Erythroblast (primary cell): ENCODE results near the gene IFIT3.

Experiments used
- GATA1 ChIP-seq: IDR thresholded peaks from 2 replicates; pipeline ENCODE4 v1.6.1; 2011; ENCODE audit warnings: low read depth, mild to moderate bottlenecking, control low read depth, low read length, moderate library complexity
- POLR2A ChIP-seq: IDR thresholded peaks from 2 replicates; pipeline ENCODE4 v1.6.1; 2011; ENCODE audit warnings: mild to moderate bottlenecking, low read length

DNA sequence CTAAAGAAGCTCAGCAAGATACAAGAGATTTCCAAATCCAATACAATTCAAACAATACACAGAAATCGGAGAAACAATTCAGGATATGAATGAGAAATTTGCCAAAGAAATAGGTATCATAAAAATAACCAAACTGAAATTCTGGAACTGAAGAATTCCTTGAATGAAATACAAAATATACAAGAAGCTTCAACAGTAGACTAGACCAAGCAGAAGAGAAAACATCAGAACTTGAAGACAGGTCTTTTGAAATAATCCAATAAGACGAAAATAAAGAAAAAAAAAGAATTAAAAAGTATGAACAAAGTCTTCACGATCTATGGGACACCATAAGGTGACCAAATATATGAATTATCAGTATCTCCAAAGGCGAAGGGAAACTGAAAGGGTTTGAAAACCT, 28.8 kb upstream of the IFIT3 start:
- no peak for TF ChIP-seq POLR2A
- no peak for TF ChIP-seq GATA1
